Astrocyte (in vitro differentiated cells and primary cell): Measurements from ENCODE around the gene ASCC3. TPM values are rescaled to one million over a fixed set of nuclear protein-coding genes. Genes with fewer than 3 reads are reported as not detected.

Experiments used
- DNase-seq: peaks from one replicate; pipeline ENCODE4 v3.0.0-alpha.2; 2010; ENCODE audit warnings: low read depth
- FAIRE-seq: peaks from 2 replicates; lab custom pipeline; 2011; peaks lifted over from hg19 to GRCh38; lab: Jason Lieb, UNC
- H2AFZ ChIP-seq: 2 replicates; pipeline ENCODE4 v1.6.0; 2012; ENCODE audit warnings: low read depth, low read length, inconsistent platforms
- H3K27ac ChIP-seq: 2 replicates; pipeline ENCODE4 v1.5.1; 2011; ENCODE audit warnings: low read depth, low read length, inconsistent platforms
- H3K27me3 ChIP-seq: 2 replicates; pipeline ENCODE4 v1.6.0; 2011; ENCODE audit warnings: low read length, inconsistent platforms; ENCODE audit not compliant: insufficient read depth
- H3K36me3 ChIP-seq: 2 replicates; pipeline ENCODE4 v1.5.1; 2011; ENCODE audit warnings: low read length, inconsistent platforms; ENCODE audit not compliant: insufficient read depth
- H3K4me1 ChIP-seq: 2 replicates; pipeline ENCODE4 v1.5.1; 2011; ENCODE audit warnings: low read length, inconsistent platforms; ENCODE audit not compliant: insufficient read depth
- H3K4me2 ChIP-seq: 2 replicates; pipeline ENCODE4 v1.6.0; 2012; ENCODE audit warnings: low read length, inconsistent platforms
- H3K4me3 ChIP-seq: 2 replicates; pipeline ENCODE4 v1.5.1; 2011; ENCODE audit warnings: low read depth, mild to moderate bottlenecking, low read length, inconsistent platforms; ENCODE audit not compliant: insufficient read depth
- H3K79me2 ChIP-seq: 2 replicates; pipeline ENCODE4 v1.6.0; 2012; ENCODE audit warnings: mild to moderate bottlenecking, low read length, inconsistent platforms; ENCODE audit not compliant: insufficient read depth
- H3K9ac ChIP-seq: 2 replicates; pipeline ENCODE4 v1.6.0; 2012; ENCODE audit warnings: mild to moderate bottlenecking, low read length, inconsistent platforms
- H3K9me3 ChIP-seq: 2 replicates; pipeline ENCODE4 v1.5.1; 2012; ENCODE audit warnings: low read depth, mild to moderate bottlenecking, low read length, inconsistent platforms; ENCODE audit not compliant: insufficient read depth
- H4K20me1 ChIP-seq: 2 replicates; pipeline ENCODE4 v1.6.0; 2012; ENCODE audit warnings: low read length, inconsistent platforms; ENCODE audit not compliant: insufficient read depth
- H3K27ac Mint-ChIP-seq: one replicate; pipeline ENCODE4 v1.8.0; 2021; ENCODE audit warnings: mild to moderate bottlenecking, mixed read lengths; ENCODE audit not compliant: unreplicated experiment
- H3K27me3 Mint-ChIP-seq: one replicate; pipeline ENCODE4 v1.8.0; 2021; ENCODE audit warnings: low read depth, mixed read lengths; ENCODE audit not compliant: unreplicated experiment
- H3K36me3 Mint-ChIP-seq: one replicate; pipeline ENCODE4 v1.8.0; 2021; ENCODE audit warnings: low read depth, mixed read lengths; ENCODE audit not compliant: unreplicated experiment
- H3K4me1 Mint-ChIP-seq: one replicate; pipeline ENCODE4 v1.8.0; 2021; ENCODE audit warnings: low read depth, mixed read lengths; ENCODE audit not compliant: unreplicated experiment
- H3K4me3 Mint-ChIP-seq: one replicate; pipeline ENCODE4 v1.8.0; 2021; ENCODE audit warnings: mild to moderate bottlenecking, moderate library complexity, mixed read lengths; ENCODE audit not compliant: unreplicated experiment
- H3K9me3 Mint-ChIP-seq: one replicate; pipeline ENCODE4 v1.8.0; 2021; ENCODE audit warnings: mild to moderate bottlenecking, mixed read lengths; ENCODE audit not compliant: unreplicated experiment
- EZH2 ChIP-seq: IDR thresholded peaks from 2 replicates; pipeline ENCODE4 v1.6.1; 2012; ENCODE audit warnings: mild to moderate bottlenecking, low read length, inconsistent platforms; ENCODE audit not compliant: insufficient read depth
- total RNA-seq: library from RNA; stranded (reverse); gene quantifications from 2 replicates; pipeline ENCODE4 v1.2.1, GENCODE V29; 2021
- TF ChIP-seq, protein P1 (sequence below): IDR thresholded peaks from 2 replicates; pipeline ENCODE4 v1.5.1; 2011; ENCODE audit warnings: low read depth, mild to moderate bottlenecking, inconsistent platforms, low read length, moderate library complexity; ENCODE audit not compliant: insufficient read depth

The ASCC3 gene
- total RNA-seq, 1 donor from 2014 or later: 138 TPM

GRCh38 chr6:100880149-100880852 is 828 bp downstream of the ASCC3 start:
- TF ChIP-seq, protein P1, sequence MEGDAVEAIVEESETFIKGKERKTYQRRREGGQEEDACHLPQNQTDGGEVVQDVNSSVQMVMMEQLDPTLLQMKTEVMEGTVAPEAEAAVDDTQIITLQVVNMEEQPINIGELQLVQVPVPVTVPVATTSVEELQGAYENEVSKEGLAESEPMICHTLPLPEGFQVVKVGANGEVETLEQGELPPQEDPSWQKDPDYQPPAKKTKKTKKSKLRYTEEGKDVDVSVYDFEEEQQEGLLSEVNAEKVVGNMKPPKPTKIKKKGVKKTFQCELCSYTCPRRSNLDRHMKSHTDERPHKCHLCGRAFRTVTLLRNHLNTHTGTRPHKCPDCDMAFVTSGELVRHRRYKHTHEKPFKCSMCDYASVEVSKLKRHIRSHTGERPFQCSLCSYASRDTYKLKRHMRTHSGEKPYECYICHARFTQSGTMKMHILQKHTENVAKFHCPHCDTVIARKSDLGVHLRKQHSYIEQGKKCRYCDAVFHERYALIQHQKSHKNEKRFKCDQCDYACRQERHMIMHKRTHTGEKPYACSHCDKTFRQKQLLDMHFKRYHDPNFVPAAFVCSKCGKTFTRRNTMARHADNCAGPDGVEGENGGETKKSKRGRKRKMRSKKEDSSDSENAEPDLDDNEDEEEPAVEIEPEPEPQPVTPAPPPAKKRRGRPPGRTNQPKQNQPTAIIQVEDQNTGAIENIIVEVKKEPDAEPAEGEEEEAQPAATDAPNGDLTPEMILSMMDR: no peak
- no peak for TF ChIP-seq EZH2
- peaks cover 14% of the 10 kb centered on the region for H3K4me1 ChIP-seq
- H3K79me2 ChIP-seq: peaks cover 64% of the 10 kb centered on the region
- Mint-ChIP-seq H3K4me3 (peak overlapping the region; percentile 95), H3K27ac (peak overlapping the region; percentile 83), H3K27me3 (no peaks in the 10 kb centered on the region), H3K36me3 (no peaks in the 10 kb centered on the region), H3K9me3 (no peaks in the 10 kb centered on the region), H3K4me1 (peaks cover 27% of the 10 kb centered on the region)
- H3K27ac ChIP-seq: peak overlapping the region; percentile 95
- peak overlapping the region; percentile 96 for H3K4me2 ChIP-seq
- peak overlapping the region; percentile 97 for H3K4me3 ChIP-seq
- H4K20me1 ChIP-seq: peaks cover 49% of the 10 kb centered on the region
- FAIRE-seq (no peak), DNase-seq (peak; percentile 16)
- peak overlapping the region; percentile 96 for H3K9ac ChIP-seq
- H2AFZ ChIP-seq: peak overlapping the region; percentile 93
- H3K9me3 ChIP-seq: no peaks in the 10 kb centered on the region
- H3K36me3 ChIP-seq: no peaks in the 10 kb centered on the region
- no peaks in the 10 kb centered on the region for H3K27me3 ChIP-seq

DNA sequence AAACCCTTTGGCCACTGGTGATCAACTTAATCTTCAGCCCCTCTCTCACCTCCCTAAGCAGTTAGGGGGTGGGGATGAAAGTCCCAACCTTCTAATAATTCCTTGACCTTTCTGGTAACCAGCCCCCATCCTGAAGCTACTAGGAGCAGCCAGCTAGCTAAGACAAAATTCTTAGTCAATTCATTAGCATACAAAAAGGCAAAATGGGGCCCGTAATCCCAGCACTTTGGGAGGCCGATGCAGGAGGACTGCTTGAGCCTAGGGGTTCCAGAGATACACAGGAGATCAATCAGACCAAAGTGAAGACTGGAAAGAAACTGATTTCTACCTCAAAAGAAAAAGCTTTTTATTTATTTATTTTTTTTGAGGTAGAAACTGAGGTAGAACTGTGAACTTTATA is 1.8 kb downstream of the ASCC3 start:
- peaks cover 58% of the 10 kb centered on the region for H4K20me1 ChIP-seq
- Mint-ChIP-seq H3K27me3 (no peaks in the 10 kb centered on the region), H3K4me3 (peak overlapping the region; percentile 95), H3K36me3 (no peaks in the 10 kb centered on the region), H3K27ac (no peak overlapping the region), H3K9me3 (no peaks in the 10 kb centered on the region), H3K4me1 (peaks cover 29% of the 10 kb centered on the region)
- peaks cover 73% of the 10 kb centered on the region for H3K79me2 ChIP-seq
- no peak overlapping the region for H2AFZ ChIP-seq
- no peak overlapping the region for H3K9ac ChIP-seq
- H3K9me3 ChIP-seq: no peaks in the 10 kb centered on the region
- peak overlapping the region; percentile 96 for H3K4me2 ChIP-seq
- peak overlapping the region; percentile 97 for H3K4me3 ChIP-seq
- FAIRE-seq (no peak), DNase-seq (no peak)
- peaks cover 14% of the 10 kb centered on the region for H3K4me1 ChIP-seq
- TF ChIP-seq, protein P1: no peak
- no peak for TF ChIP-seq EZH2
- no peaks in the 10 kb centered on the region for H3K27me3 ChIP-seq
- H3K27ac ChIP-seq: no peak overlapping the region
- H3K36me3 ChIP-seq: no peaks in the 10 kb centered on the region

- peak overlapping the region; percentile 95 for H3K4me3 Mint-ChIP-seq
Observed at GRCh38 chr6:100877851-100878250, 3.3 kb downstream of the ASCC3 start.

More at GRCh38 chr6:100877851-100878250, 3.3 kb downstream of the ASCC3 start:
- Mint-ChIP-seq H3K9me3 (no peaks in the 10 kb centered on the region), H3K27me3 (no peaks in the 10 kb centered on the region), H3K36me3 (peaks cover 7% of the 10 kb centered on the region), H3K27ac (no peak overlapping the region), H3K4me1 (peaks cover 29% of the 10 kb centered on the region)
- TF ChIP-seq, protein P1: no peak
- Histone ChIP-seq H3K4me3 (no peak overlapping the region), H3K36me3 (no peaks in the 10 kb centered on the region), H3K9me3 (no peaks in the 10 kb centered on the region), H3K4me2 (peak overlapping the region; percentile 96), H4K20me1 (peaks cover 70% of the 10 kb centered on the region), H2AFZ (no peak overlapping the region), H3K9ac (no peak overlapping the region), H3K27me3 (no peaks in the 10 kb centered on the region), H3K79me2 (peaks cover 87% of the 10 kb centered on the region), H3K4me1 (peaks cover 14% of the 10 kb centered on the region), H3K27ac (no peak overlapping the region)
- FAIRE-seq: no peak
- DNase-seq: no peak
